ENCODE results near the gene CLCN1. TPM values are rescaled to one million over a fixed set of nuclear protein-coding genes. Genes with fewer than 3 reads are reported as not detected.

The CLCN1 gene
- total RNA-seq, 1 experiment from 2014 or later, result not detected

DNA sequence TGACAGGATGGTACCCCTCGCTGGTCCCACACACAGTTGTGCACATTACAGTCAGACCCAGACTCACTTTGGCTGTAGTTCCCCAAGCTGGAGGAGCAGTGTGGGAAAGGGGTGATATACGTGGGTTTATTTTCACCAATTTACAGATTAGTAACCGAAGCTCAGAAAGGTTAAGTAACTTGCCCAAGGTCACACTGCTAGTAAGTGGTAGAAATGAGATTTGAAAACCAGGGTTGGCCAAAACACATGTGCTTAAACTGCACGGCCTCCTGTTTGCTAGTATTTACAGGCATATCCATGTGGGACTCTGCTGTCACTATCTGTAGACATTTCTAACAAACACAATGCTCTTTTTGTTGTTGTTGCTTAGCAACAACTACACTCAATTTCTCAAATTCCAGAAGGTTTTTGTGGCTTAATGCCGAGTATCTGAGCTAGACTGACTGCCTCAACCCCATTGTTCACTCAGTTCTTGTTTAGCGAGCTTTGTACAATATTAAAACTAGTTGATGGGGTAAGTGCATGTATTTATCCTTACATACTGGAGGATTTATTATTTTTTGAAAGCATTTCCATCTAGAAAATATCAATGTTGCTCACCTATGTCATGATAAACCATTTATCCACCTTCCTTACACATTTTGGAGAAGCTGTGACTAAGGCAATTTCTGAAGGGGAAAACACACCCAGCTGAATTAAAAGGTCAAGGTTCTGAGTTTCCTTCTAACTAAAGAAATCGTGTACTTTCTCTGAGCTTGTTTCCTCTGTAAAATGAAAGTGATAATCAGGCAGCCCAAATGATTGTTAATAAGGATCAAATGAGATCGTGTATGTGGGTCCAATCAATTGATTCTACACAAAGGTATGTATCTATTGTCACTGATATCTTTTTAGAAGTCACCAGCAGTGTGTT lies 36.5 kb upstream of the CLCN1 start:
- H3K27me3 Mint-ChIP-seq (ENCODE audit: insufficient read depth, unreplicated experiment), result no peaks in the 10 kb centered on the region
- H3K9me3 Mint-ChIP-seq (ENCODE audit: unreplicated experiment), result no peaks in the 10 kb centered on the region
- no peak overlapping the region for H3K4me3 Mint-ChIP-seq (ENCODE audit: unreplicated experiment)
- DNase-seq (ENCODE audit: unreplicated experiment), result peak; percentile 20
- intact Hi-C loops (cut with micrococcal nuclease), result no loop called here
- ChIA-PET POLR2A (interaction anchor here (0.7 to 2.0 kb wide), 4 partner anchors 9 to 39 kb away, joined by 3 to 9 read pairs (median 6); partner anchors contain the start of genes CASP2 and GSTK1), CTCF (interaction anchor here (0.6 to 2.6 kb wide), 10 partner anchors 13 to 136 kb away, joined by 3 to 10 read pairs (median 4); partner anchors contain the start of gene GSTK1)
- no peak overlapping the region for H3K27ac Mint-ChIP-seq (ENCODE audit: low read depth, unreplicated experiment)
- no peaks in the 10 kb centered on the region for H3K36me3 Mint-ChIP-seq (ENCODE audit: insufficient read depth, unreplicated experiment)
- no TSS peak for BruUV-seq (replicated peaks)
- TF ChIP-seq, protein P1, sequence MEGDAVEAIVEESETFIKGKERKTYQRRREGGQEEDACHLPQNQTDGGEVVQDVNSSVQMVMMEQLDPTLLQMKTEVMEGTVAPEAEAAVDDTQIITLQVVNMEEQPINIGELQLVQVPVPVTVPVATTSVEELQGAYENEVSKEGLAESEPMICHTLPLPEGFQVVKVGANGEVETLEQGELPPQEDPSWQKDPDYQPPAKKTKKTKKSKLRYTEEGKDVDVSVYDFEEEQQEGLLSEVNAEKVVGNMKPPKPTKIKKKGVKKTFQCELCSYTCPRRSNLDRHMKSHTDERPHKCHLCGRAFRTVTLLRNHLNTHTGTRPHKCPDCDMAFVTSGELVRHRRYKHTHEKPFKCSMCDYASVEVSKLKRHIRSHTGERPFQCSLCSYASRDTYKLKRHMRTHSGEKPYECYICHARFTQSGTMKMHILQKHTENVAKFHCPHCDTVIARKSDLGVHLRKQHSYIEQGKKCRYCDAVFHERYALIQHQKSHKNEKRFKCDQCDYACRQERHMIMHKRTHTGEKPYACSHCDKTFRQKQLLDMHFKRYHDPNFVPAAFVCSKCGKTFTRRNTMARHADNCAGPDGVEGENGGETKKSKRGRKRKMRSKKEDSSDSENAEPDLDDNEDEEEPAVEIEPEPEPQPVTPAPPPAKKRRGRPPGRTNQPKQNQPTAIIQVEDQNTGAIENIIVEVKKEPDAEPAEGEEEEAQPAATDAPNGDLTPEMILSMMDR (IDR thresholded peaks at IDR 0.05; ENCODE audit: unreplicated experiment), result no peak
- peaks cover 7% of the 10 kb centered on the region for H3K4me1 Mint-ChIP-seq (ENCODE audit: insufficient read depth, unreplicated experiment)

DNA sequence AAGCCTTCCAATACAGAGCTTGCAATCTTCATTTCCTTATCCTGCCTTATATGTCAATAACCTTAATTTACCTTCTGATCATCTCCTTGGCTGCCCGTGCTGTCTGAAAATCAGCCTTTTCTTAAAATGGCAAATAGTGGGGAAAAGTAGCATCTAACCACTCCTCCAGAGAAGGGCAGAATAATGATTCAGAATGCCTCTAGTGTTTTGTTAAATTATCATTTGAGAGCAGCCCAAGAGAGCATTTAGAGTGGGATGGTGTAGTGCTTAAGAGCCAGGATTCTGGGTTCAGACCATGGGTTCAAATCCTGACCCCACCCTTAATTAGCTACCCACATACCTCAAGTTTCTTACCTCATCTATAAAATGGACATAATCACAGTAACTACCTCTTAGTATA lies 35.8 kb upstream of the CLCN1 start:
- TF ChIP-seq, protein P1 (IDR thresholded peaks at IDR 0.05; ENCODE audit: unreplicated experiment), result no peak
- POLR2A ChIA-PET, result interaction anchor here (0.7 to 2.0 kb wide), 3 partner anchors 8 to 17 kb away, joined by 3 to 9 read pairs (median 8); partner anchors contain the start of genes CASP2 and GSTK1
- no peak overlapping the region for H3K27ac Mint-ChIP-seq (ENCODE audit: low read depth, unreplicated experiment)

DNA sequence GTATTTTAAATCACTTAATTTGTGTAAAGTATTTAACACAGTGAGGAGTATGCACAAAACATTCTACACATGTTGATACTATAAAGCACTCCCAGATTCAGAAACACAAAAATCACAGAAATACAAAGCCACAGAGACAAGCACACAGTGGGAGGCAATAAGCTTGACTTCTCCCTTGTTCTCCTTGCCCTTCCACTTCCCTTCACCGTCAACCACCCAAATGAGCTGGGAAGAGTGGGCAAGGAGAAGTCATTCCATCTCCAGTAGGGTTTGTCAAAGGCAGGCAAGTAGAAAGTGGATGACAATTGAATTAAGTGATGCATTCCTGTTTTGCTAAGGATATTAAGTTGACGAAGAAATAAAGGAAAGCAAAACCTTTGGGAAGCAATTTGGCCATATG lies 35.3 kb upstream of the CLCN1 start:
- Mint-ChIP-seq H3K27me3 (ENCODE audit: insufficient read depth, unreplicated experiment) (no peaks in the 10 kb centered on the region), H3K36me3 (ENCODE audit: insufficient read depth, unreplicated experiment) (no peaks in the 10 kb centered on the region), H3K27ac (ENCODE audit: low read depth, unreplicated experiment) (no peak overlapping the region), H3K9me3 (ENCODE audit: unreplicated experiment) (no peaks in the 10 kb centered on the region), H3K4me1 (ENCODE audit: insufficient read depth, unreplicated experiment) (peaks cover 19% of the 10 kb centered on the region), H3K4me3 (ENCODE audit: unreplicated experiment) (no peak overlapping the region)
- DNase-seq (ENCODE audit: unreplicated experiment), result no peak
- ChIA-PET POLR2A (interaction anchor here (0.7 to 2.0 kb wide), 3 partner anchors 7 to 17 kb away, joined by 3 to 9 read pairs (median 8); partner anchors contain the start of genes CASP2 and GSTK1), CTCF (interaction anchor here (0.6 to 2.6 kb wide), 4 partner anchors 18 to 135 kb away, joined by 3 to 10 read pairs (median 5); no protein-coding TSS in a partner anchor)
- no TSS peak for BruUV-seq (replicated peaks)
- intact Hi-C loops (cut with micrococcal nuclease), result no loop called here
- TF ChIP-seq, protein P1 (IDR thresholded peaks at IDR 0.05; ENCODE audit: unreplicated experiment), result no peak

More for the DNA sequence above, 35.8 kb upstream of the CLCN1 start:
- H3K9me3 Mint-ChIP-seq (ENCODE audit: unreplicated experiment), result no peaks in the 10 kb centered on the region
- H3K36me3 Mint-ChIP-seq (ENCODE audit: insufficient read depth, unreplicated experiment), result no peaks in the 10 kb centered on the region
- BruUV-seq (replicated peaks), result no TSS peak
- intact Hi-C loops (cut with micrococcal nuclease), result no loop called here
- no peak overlapping the region for H3K4me3 Mint-ChIP-seq (ENCODE audit: unreplicated experiment)
- H3K27me3 Mint-ChIP-seq (ENCODE audit: insufficient read depth, unreplicated experiment), result no peaks in the 10 kb centered on the region
- H3K4me1 Mint-ChIP-seq (ENCODE audit: insufficient read depth, unreplicated experiment), result peaks cover 15% of the 10 kb centered on the region
- no peak for DNase-seq (ENCODE audit: unreplicated experiment)
- CTCF ChIA-PET, result interaction anchor here (0.7 to 2.6 kb wide), 9 partner anchors 12 to 136 kb away, joined by 3 to 10 read pairs (median 4); partner anchors contain the start of gene GSTK1

DNA sequence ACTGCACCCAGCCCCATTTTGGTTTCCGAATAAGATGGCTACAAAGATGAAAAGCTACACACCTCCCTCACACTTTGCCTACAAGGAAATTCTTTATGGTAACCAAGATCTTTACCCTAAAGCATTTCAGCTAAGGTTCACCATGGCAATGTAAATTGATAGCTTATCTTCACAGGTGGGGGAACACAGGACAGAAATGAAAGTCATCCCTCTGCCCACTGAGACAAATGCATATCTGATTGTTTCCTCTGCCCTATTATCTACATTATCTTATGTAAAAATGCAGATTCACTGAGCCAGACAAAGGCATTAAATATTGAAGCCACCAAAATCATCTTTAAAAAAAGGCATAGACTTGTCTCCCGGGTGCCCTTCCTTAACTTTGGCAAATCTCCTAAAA lies 34.4 kb upstream of the CLCN1 start:
- H3K4me1 Mint-ChIP-seq (ENCODE audit: insufficient read depth, unreplicated experiment), result peaks cover 23% of the 10 kb centered on the region
- TF ChIP-seq, protein P1 (IDR thresholded peaks at IDR 0.05; ENCODE audit: unreplicated experiment), result no peak
- BruUV-seq (replicated peaks), result no TSS peak
- no peaks in the 10 kb centered on the region for H3K36me3 Mint-ChIP-seq (ENCODE audit: insufficient read depth, unreplicated experiment)
- no peak for DNase-seq (ENCODE audit: unreplicated experiment)
- no peaks in the 10 kb centered on the region for H3K9me3 Mint-ChIP-seq (ENCODE audit: unreplicated experiment)
- ChIA-PET CTCF (interaction anchor here (2.6 kb wide), 1 partner anchor 17 kb away, joined by 10 read pairs; no protein-coding TSS in a partner anchor), POLR2A (interaction anchor here (0.7 to 1.2 kb wide), 2 partner anchors 9 to 15 kb away, joined by 3 to 4 read pairs; no protein-coding TSS in a partner anchor)
- no peak overlapping the region for H3K4me3 Mint-ChIP-seq (ENCODE audit: unreplicated experiment)
- no peaks in the 10 kb centered on the region for H3K27me3 Mint-ChIP-seq (ENCODE audit: insufficient read depth, unreplicated experiment)
- intact Hi-C loops (cut with micrococcal nuclease), result no loop called here
- no peak overlapping the region for H3K27ac Mint-ChIP-seq (ENCODE audit: low read depth, unreplicated experiment)

Data from MCF 10A (cell line).